H1 (cell line): Measurements from ENCODE around the gene IVNS1ABP. TPM values are rescaled to one million over a fixed set of nuclear protein-coding genes. Genes with fewer than 3 reads are reported as not detected.

Source experiments
- CTCF ChIA-PET: fragments of 300-600 bp; sonication (Branson Sonifier 250); formaldehyde crosslinking; loops from one replicate; lab custom pipeline; 2021; ENCODE audit not compliant: partially characterized antibody; lab: Charles Lee
- POLR2A ChIA-PET: fragments of 300-600 bp; sonication (Branson Sonifier 250); formaldehyde crosslinking; loops from one replicate; lab custom pipeline; 2021; ENCODE audit warnings: inconsistent platforms; ENCODE audit not compliant: partially characterized antibody; lab: Charles Lee
- DNase-seq, 2 experiments: peaks; one replicate each; pipeline versions ENCODE4 v3.0.0 to v3.0.0-alpha.2; 2010 to 2022; ENCODE audit warnings: low spot score in 2 of 2, low read depth in 1 of 2, mixed read lengths in 1 of 2
- FAIRE-seq: peaks from 2 replicates; lab custom pipeline; 2011; peaks lifted over from hg19 to GRCh38; lab: Jason Lieb, UNC
- H2AFZ ChIP-seq: 2 replicates; pipeline ENCODE4 v1.8.1; 2012; ENCODE audit warnings: low read length, inconsistent platforms
- H2AK5ac ChIP-seq: 2 replicates; pipeline ENCODE4 v1.6.1; 2013; ENCODE audit warnings: low read depth, low read length
- H2BK120ac ChIP-seq: replicated peaks from 2 replicates; pipeline ENCODE3; 2013; ENCODE audit warnings: low read depth, low read length, inconsistent platforms
- H2BK12ac ChIP-seq: 2 replicates; pipeline ENCODE4 v1.6.1; 2013; ENCODE audit warnings: low read depth, low read length
- H2BK15ac ChIP-seq: 2 replicates; pipeline ENCODE4 v1.6.1; 2013; ENCODE audit warnings: low read length
- H2BK20ac ChIP-seq: 2 replicates; pipeline ENCODE4 v1.6.1; 2013; ENCODE audit warnings: low read length
- H2BK5ac ChIP-seq: 2 replicates; pipeline ENCODE4 v1.6.1; 2013; ENCODE audit warnings: low read depth, low read length
- H3K14ac ChIP-seq: 2 replicates; pipeline ENCODE4 v1.6.1; 2013; ENCODE audit warnings: inconsistent platforms; ENCODE audit not compliant: insufficient read length
- H3K18ac ChIP-seq: 2 replicates; pipeline ENCODE4 v1.6.1; 2013; ENCODE audit warnings: low read length; ENCODE audit errors: extremely low read depth
- H3K23ac ChIP-seq: 2 replicates; pipeline ENCODE4 v1.6.1; 2013; ENCODE audit warnings: inconsistent platforms; ENCODE audit not compliant: insufficient read length
- H3K23me2 ChIP-seq: 2 replicates; pipeline ENCODE4 v1.6.1; 2013; ENCODE audit warnings: low read depth, low read length
- H3K27ac ChIP-seq: 2 replicates; pipeline ENCODE4 v1.6.1; 2011; ENCODE audit warnings: low read depth, low read length, inconsistent platforms
- H3K27me3 ChIP-seq, 4 experiments: replicated peaks in 1 of 4; 1 replicate in 1 of 4; 2 replicates in 3 of 4; pipeline versions ENCODE4 v1.6.1 to v1.8.1; 2011 to 2013; ENCODE audit warnings: low read length in 3 of 4, mild to moderate bottlenecking in 3 of 4, inconsistent platforms in 2 of 4, mixed read lengths in 2 of 4, moderate library complexity in 1 of 4; ENCODE audit not compliant: control insufficient read depth in 3 of 4, insufficient read depth in 3 of 4; ENCODE audit errors: extremely low read depth in 1 of 4
- H3K36me3 ChIP-seq, 4 experiments: 2 replicates each; pipeline versions ENCODE4 v1.6.1 to v1.8.1; 2011 to 2013; ENCODE audit warnings: mild to moderate bottlenecking in 4 of 4, low read length in 3 of 4, moderate library complexity in 2 of 4, control low read depth in 1 of 4, inconsistent platforms in 1 of 4; ENCODE audit not compliant: insufficient read depth in 4 of 4, control insufficient read depth in 2 of 4
- H3K4ac ChIP-seq: replicated peaks from 2 replicates; pipeline ENCODE3; 2013; ENCODE audit warnings: low read length, low read depth, mixed read lengths, inconsistent platforms; ENCODE audit not compliant: insufficient read length
- H3K4me1 ChIP-seq, 4 experiments: replicated peaks in 1 of 4; 1 replicate in 1 of 4; 2 replicates in 3 of 4; pipeline versions ENCODE4 v1.6.1 to v1.8.1; 2011 to 2013; ENCODE audit warnings: low read length in 3 of 4, inconsistent platforms in 2 of 4, mixed read lengths in 1 of 4; ENCODE audit not compliant: insufficient read depth in 4 of 4, control insufficient read depth in 3 of 4
- H3K4me2 ChIP-seq, 2 experiments: 2 replicates each; pipeline versions ENCODE4 v1.6.1 to v1.8.1; 2011 to 2013; ENCODE audit warnings: low read depth in 2 of 2, low read length in 2 of 2, control low read depth in 1 of 2, inconsistent platforms in 1 of 2, mild to moderate bottlenecking in 1 of 2; ENCODE audit not compliant: insufficient read depth in 1 of 2
- H3K4me3 ChIP-seq, 4 experiments: fragments of 200-600, 300-600 bp in 1 of 4; sonication (generic), shearing (Covaris generic), sonication (Bioruptor Twin) in 1 of 4; 2 replicates each; pipeline versions ENCODE4 v1.5.1 to v1.8.1; 2011 to 2016; ENCODE audit warnings: low read length in 4 of 4, low read depth in 3 of 4, control low read depth in 2 of 4, inconsistent platforms in 2 of 4, mild to moderate bottlenecking in 2 of 4, mixed read lengths in 1 of 4, moderate library complexity in 1 of 4; ENCODE audit not compliant: insufficient read depth in 2 of 4; ENCODE audit errors: extremely low read depth in 1 of 4
- H3K56ac ChIP-seq: replicated peaks from 2 replicates; pipeline ENCODE3; 2013; ENCODE audit warnings: low read depth, mild to moderate bottlenecking, mixed read lengths, low read length, inconsistent platforms; ENCODE audit not compliant: insufficient read length
- H3K79me1 ChIP-seq: 2 replicates; pipeline ENCODE4 v1.6.1; 2013; ENCODE audit warnings: low read depth, low read length, control low read depth
- H3K79me2 ChIP-seq, 2 experiments: 2 replicates each; pipeline versions ENCODE4 v1.6.1 to v1.8.1; 2012 to 2013; ENCODE audit warnings: low read length in 2 of 2, mild to moderate bottlenecking in 2 of 2, inconsistent platforms in 1 of 2; ENCODE audit not compliant: insufficient read depth in 2 of 2, control insufficient read depth in 1 of 2
- H3K9ac ChIP-seq, 4 experiments: replicated peaks in 1 of 4; 1 replicate in 1 of 4; 2 replicates in 3 of 4; pipeline versions ENCODE4 v1.6.1 to v1.8.1; 2011 to 2013; ENCODE audit warnings: low read depth in 3 of 4, low read length in 3 of 4, control low read depth in 2 of 4, mild to moderate bottlenecking in 2 of 4, moderate library complexity in 2 of 4, inconsistent platforms in 1 of 4; ENCODE audit errors: extremely low read depth in 1 of 4
- H3K9me3 ChIP-seq, 2 experiments: 2 replicates each; pipeline versions ENCODE4 v1.6.1 to v1.8.1; 2012 to 2013; ENCODE audit warnings: mild to moderate bottlenecking in 2 of 2, moderate library complexity in 2 of 2, control low read depth in 1 of 2, inconsistent platforms in 1 of 2, low read depth in 1 of 2, low read length in 1 of 2, mixed read lengths in 1 of 2; ENCODE audit not compliant: insufficient read depth in 2 of 2
- H4K20me1 ChIP-seq, 2 experiments: replicated peaks in 1 of 2; 2 replicates each; pipeline versions ENCODE3 to v1.8.1; 2011 to 2013; ENCODE audit warnings: inconsistent platforms in 2 of 2, low read length in 2 of 2, mild to moderate bottlenecking in 1 of 2; ENCODE audit not compliant: insufficient read depth in 2 of 2, control insufficient read depth in 1 of 2
- H4K5ac ChIP-seq: 2 replicates; pipeline ENCODE4 v1.6.1; 2013; ENCODE audit warnings: low read length, low read depth, mixed read lengths, inconsistent platforms; ENCODE audit not compliant: insufficient read length
- H4K8ac ChIP-seq: 2 replicates; pipeline ENCODE4 v1.8.0; 2013; ENCODE audit warnings: mild to moderate bottlenecking, moderate library complexity, low read length, inconsistent platforms; ENCODE audit not compliant: insufficient read depth; ENCODE audit errors: extremely low read depth
- H4K91ac ChIP-seq: replicated peaks from 2 replicates; pipeline ENCODE3; 2013; ENCODE audit warnings: low read length, mixed read lengths, inconsistent platforms; ENCODE audit not compliant: insufficient read length
- CHD1 ChIP-seq: IDR thresholded peaks from 2 replicates; pipeline ENCODE4 v1.6.1; 2012; ENCODE audit warnings: low read depth, low read length, improper control_type of control experiment
- CTCF ChIP-seq, 3 experiments: IDR thresholded peaks; 1 replicate in 2 of 3; 2 replicates in 1 of 3; pipeline versions ENCODE4 v1.5.1 to v1.6.1; 2011; ENCODE audit warnings: low read length in 3 of 3, mild to moderate bottlenecking in 3 of 3, inconsistent platforms in 2 of 3, low read depth in 1 of 3, moderate library complexity in 1 of 3; ENCODE audit not compliant: insufficient read depth in 1 of 3; ENCODE audit errors: control extremely low read depth in 1 of 3
- FOSL1 ChIP-seq: IDR thresholded peaks from 2 replicates; pipeline ENCODE4 v1.6.1; 2011; ENCODE audit warnings: mild to moderate bottlenecking, low read depth, low read length, moderate library complexity; ENCODE audit not compliant: insufficient read depth
- KDM5A ChIP-seq: fragments of 200-600 bp; IDR thresholded peaks from 2 replicates; pipeline ENCODE4 v1.7.1; 2012; ENCODE audit warnings: mild to moderate bottlenecking, low read length, inconsistent platforms, mixed read lengths
- POLR2A ChIP-seq, 2 experiments: IDR thresholded peaks; 1 replicate in 1 of 2; 2 replicates in 1 of 2; pipeline ENCODE4 v1.6.1; 2011; ENCODE audit warnings: low read depth in 2 of 2, low read length in 2 of 2, mild to moderate bottlenecking in 2 of 2; ENCODE audit errors: control extremely low read depth in 1 of 2
- POLR2AphosphoS5 ChIP-seq: IDR thresholded peaks from 2 replicates; pipeline ENCODE4 v1.6.1; 2011; ENCODE audit warnings: low read depth, low read length
- RAD21 ChIP-seq, 2 experiments: IDR thresholded peaks in 1 of 2; conservative IDR thresholded peaks in 1 of 2; 2 replicates each; pipeline ENCODE4 v1.6.1; 2011; ENCODE audit warnings: low read depth in 2 of 2, low read length in 2 of 2, improper control_type of control experiment in 1 of 2, inconsistent platforms in 1 of 2, mild to moderate bottlenecking in 1 of 2, moderate library complexity in 1 of 2
- RBBP5 ChIP-seq: IDR thresholded peaks from 2 replicates; pipeline ENCODE4 v1.7.1; 2012; ENCODE audit warnings: low read depth, mild to moderate bottlenecking, inconsistent platforms, low read length, moderate library complexity, borderline replicate concordance
- RXRA ChIP-seq: IDR thresholded peaks from 2 replicates; pipeline ENCODE4 v1.6.1; 2011; ENCODE audit warnings: low read depth, mild to moderate bottlenecking, low read length, moderate library complexity; ENCODE audit not compliant: insufficient read depth
- SIRT6 ChIP-seq: IDR thresholded peaks from one replicate; pipeline ENCODE4 v1.7.1; 2012; ENCODE audit warnings: low read length, inconsistent platforms
- SP2 ChIP-seq: IDR thresholded peaks from 2 replicates; pipeline ENCODE4 v1.6.1; 2012; ENCODE audit warnings: mild to moderate bottlenecking, low read length, inconsistent platforms
- TAF1 ChIP-seq: IDR thresholded peaks from 2 replicates; pipeline ENCODE4 v1.6.1; 2011; ENCODE audit warnings: mild to moderate bottlenecking, low read depth, low read length
- WGBS, 2 experiments: shearing (Covaris generic) in 1 of 2; methylation state at CpG; one replicate each; pipeline versions ENCODE4 v1.1.6 to v1.1.7; 2013 to 2015; ENCODE audit warnings: low lambda C conversion rate in 2 of 2, mixed read lengths in 2 of 2, inconsistent platforms in 1 of 2, low coverage in 1 of 2, missing lambda C conversion rate in 1 of 2; ENCODE audit not compliant: insufficient replicate concordance in 2 of 2, insufficient coverage in 1 of 2, insufficient read length in 1 of 2; ENCODE audit errors: extremely low coverage in 1 of 2, missing lambda C conversion rate in 1 of 2; 5-methylcytosine and 5-hydroxymethylcytosine counted together
- polyA plus RNA-seq, 7 experiments: library from polyadenylated mRNA; depleted of rRNA in 3 of 7; stranded (reverse) in 5 of 7; unstranded in 2 of 7; fragments of >200 nt in 5 of 7; fragments of 200-250 nt in 2 of 7; gene quantifications; 1 replicate in 5 of 7; 2 replicates in 1 of 7; 4 replicates in 1 of 7; pipeline versions ENCODE4 v1.2.1 to v1.2.3, GENCODE V29; 2011 to 2013; ENCODE audit warnings: missing spikeins in 2 of 7, mixed read lengths in 2 of 7
- total RNA-seq: library from RNA; stranded (reverse); fragmentation: NEBNext Ultra II Directional; extraction: Animal tissue kit (Norgen Biotek cat#: 25700); gene quantifications from 2 replicates; pipeline ENCODE4 v1.2.1, GENCODE V29; 2021

IVNS1ABP gene
- total and polyA plus RNA-seq, 2 of the 8 experiments (the other 6 are each of a cell fraction or from before 2014, with no cell fraction given), result 65.9 to 189 TPM

- no peak overlapping the region for H4K91ac ChIP-seq
- H3K36me3 ChIP-seq, result peaks cover 0 to 17% (median 5%) of the 10 kb centered on the region in 4 experiments; a peak in 5 of 8 replicates
- H3K9me3 ChIP-seq, result no peaks in the 10 kb centered on the region
- H3K79me1 ChIP-seq, result no peaks in the 10 kb centered on the region
- no peak overlapping the region for H3K23ac ChIP-seq
- FAIRE-seq (no peak), DNase-seq (no peak)
- no peak overlapping the region for H2BK20ac ChIP-seq
- no peak overlapping the region for H3K4me3 ChIP-seq
- no peak overlapping the region for H3K18ac ChIP-seq
- no peak overlapping the region for H3K56ac ChIP-seq
- H3K79me2 ChIP-seq, result no peaks in the 10 kb centered on the region
- H4K20me1 ChIP-seq, result no peaks in the 10 kb centered on the region
- no peak overlapping the region for H3K9ac ChIP-seq
- no peak overlapping the region for H4K8ac ChIP-seq
- H2AFZ ChIP-seq, result no peak overlapping the region
- H3K4me1 ChIP-seq, result no peaks in the 10 kb centered on the region
- no peaks in the 10 kb centered on the region for H3K23me2 ChIP-seq
- H2BK12ac ChIP-seq, result no peak overlapping the region
- H4K5ac ChIP-seq, result no peak overlapping the region
- no peak overlapping the region for H3K14ac ChIP-seq
- no peaks in the 10 kb centered on the region for H3K27me3 ChIP-seq
- no peak overlapping the region for H2BK120ac ChIP-seq
- no peak overlapping the region for H3K27ac ChIP-seq
- H2BK15ac ChIP-seq, result no peak overlapping the region
- ChIA-PET POLR2A (interaction anchor here (2.6 to 3.2 kb wide), 2 partner anchors 10 to 14 kb away, joined by 12 to 13 read pairs; no protein-coding TSS in a partner anchor), CTCF (interaction anchor here (0.6 to 3.2 kb wide), 5 partner anchors 11 to 381 kb away, joined by 3 to 10 read pairs (median 4); no protein-coding TSS in a partner anchor)
- no peak overlapping the region for H3K4ac ChIP-seq
- no peak overlapping the region for H3K4me2 ChIP-seq
- 86% methylated on average over 1 of the region's 1 CpG; no CpG with 5 or more reads in 1 of the 2 experiments for WGBS, 2 experiments
- no peak overlapping the region for H2AK5ac ChIP-seq
- no peak overlapping the region for H2BK5ac ChIP-seq
- TF ChIP-seq CHD1 (no peak), KDM5A (no peak), SIRT6 (no peak), RXRA (no peak), CTCF (IDR thresholded peaks at IDR 0.05; ENCODE audit: control extremely low read depth in 1 of 3, insufficient read depth in 1 of 3, low read depth in 1 of 3, low read length in 3 of 3) (no peak), POLR2AphosphoS5 (no peak), RAD21 (IDR thresholded peaks at IDR 0.05 in 1 of 2, conservative IDR thresholded peaks at IDR 0.05 in 1 of 2; ENCODE audit: low read depth in 2 of 2, low read length in 2 of 2) (no peak), FOSL1 (no peak), TAF1 (no peak), RBBP5 (no peak), POLR2A (IDR thresholded peaks at IDR 0.05; ENCODE audit: control extremely low read depth in 1 of 2, low read depth in 2 of 2, low read length in 2 of 2) (no peak), SP2 (no peak)
Measured at GRCh38 chr1:185291159-185291558, 25.9 kb downstream of the IVNS1ABP start.
